Fibroblast of lung (primary cell): ENCODE measurements around the gene VCPKMT. TPM values are rescaled to one million over a fixed set of nuclear protein-coding genes. Genes with fewer than 3 reads are reported as not detected.
A peak's percentile ranks its signal among the peaks of the same experiment; 100 is the strongest.

Experiments used
- DNase-seq, 2 donors: peaks; one replicate each; pipeline versions ENCODE4 v3.0.0 to v3.0.0-alpha.2; 2010; ENCODE audit warnings: low read depth in 2 of 2
- H2AFZ ChIP-seq: 2 replicates; pipeline ENCODE4 v1.5.1; 2012; ENCODE audit warnings: low read length, control low read depth, inconsistent platforms
- H3K27ac ChIP-seq: 2 replicates; pipeline ENCODE4 v1.5.1; 2011; ENCODE audit warnings: low read length, control low read depth; ENCODE audit not compliant: insufficient read depth
- H3K27me3 ChIP-seq: 2 replicates; pipeline ENCODE4 v1.5.1; 2011; ENCODE audit warnings: mild to moderate bottlenecking, low read length; ENCODE audit not compliant: control insufficient read depth, insufficient read depth
- H3K36me3 ChIP-seq: 2 replicates; pipeline ENCODE4 v1.5.1; 2011; ENCODE audit warnings: low read length; ENCODE audit not compliant: control insufficient read depth, insufficient read depth
- H3K4me1 ChIP-seq: 2 replicates; pipeline ENCODE4 v1.5.1; 2011; ENCODE audit warnings: low read length; ENCODE audit not compliant: control insufficient read depth, insufficient read depth; ENCODE audit errors: extremely low read depth
- H3K4me2 ChIP-seq: 2 replicates; pipeline ENCODE4 v1.5.1; 2011; ENCODE audit warnings: low read length, control low read depth; ENCODE audit not compliant: insufficient read depth; ENCODE audit errors: extremely low read depth
- H3K4me3 ChIP-seq, 4 experiments: fragments of 200-600 bp in 1 of 4; sonication (generic) in 1 of 4; replicated peaks in 1 of 4; 2 replicates each; pipeline ENCODE4 v1.5.1; 2011 to 2016; ENCODE audit warnings: low read length in 4 of 4, low read depth in 3 of 4, mild to moderate bottlenecking in 3 of 4, control low read depth in 2 of 4, inconsistent platforms in 1 of 4, mixed read lengths in 1 of 4; ENCODE audit not compliant: insufficient read depth in 1 of 4; ENCODE audit errors: control extremely low read depth in 1 of 4
- H3K79me2 ChIP-seq: 2 replicates; pipeline ENCODE4 v1.5.1; 2012; ENCODE audit warnings: mild to moderate bottlenecking, low read length, inconsistent platforms; ENCODE audit not compliant: control insufficient read depth, insufficient read depth
- H3K9ac ChIP-seq: 2 replicates; pipeline ENCODE4 v1.5.1; 2011; ENCODE audit warnings: mild to moderate bottlenecking, low read length, control low read depth; ENCODE audit not compliant: insufficient read depth
- H3K9me3 ChIP-seq: 2 replicates; pipeline ENCODE4 v1.5.1; 2012; ENCODE audit warnings: low read depth, low read length; ENCODE audit not compliant: control insufficient read depth, insufficient read depth
- H4K20me1 ChIP-seq: 2 replicates; pipeline ENCODE4 v1.5.1; 2011; ENCODE audit warnings: low read length; ENCODE audit not compliant: control insufficient read depth, insufficient read depth; ENCODE audit errors: extremely low read depth
- CTCF ChIP-seq, 2 donors: IDR thresholded peaks in 1 of 2; conservative IDR thresholded peaks in 1 of 2; 1 replicate in 1 of 2; 2 replicates in 1 of 2; pipeline ENCODE4 v1.5.1; 2011 to 2012; ENCODE audit warnings: low read length in 2 of 2, control low read depth in 1 of 2, inconsistent platforms in 1 of 2, low read depth in 1 of 2, mild to moderate bottlenecking in 1 of 2
- EZH2 ChIP-seq: IDR thresholded peaks from 2 replicates; pipeline ENCODE4 v1.5.1; 2012; ENCODE audit warnings: low read length, control low read depth, mild to moderate bottlenecking; ENCODE audit errors: missing control alignments
- polyA plus RNA-seq, 2 donors: library from polyadenylated mRNA; depleted of rRNA in 1 of 2; stranded (reverse) in 1 of 2; unstranded in 1 of 2; fragments of >200 nt; gene quantifications; 2 replicates each; pipeline ENCODE4 v1.2.1, GENCODE V29; 2011 to 2012; ENCODE audit warnings: missing spikeins in 1 of 2
- total RNA-seq: library from RNA; depleted of rRNA; stranded (reverse); fragments of >200 nt; gene quantifications from 2 replicates; pipeline ENCODE4 v1.2.1, GENCODE V29; 2014

Gene VCPKMT
- total and polyA plus RNA-seq, 2 donors (not counting 1 experiment from before 2014, with no cell fraction given) = 3.6 to 5.3 TPM

- H3K79me2 ChIP-seq = no peaks in the 10 kb centered on the region
- H3K4me1 ChIP-seq = peaks cover 18% of the 10 kb centered on the region
- DNase-seq = no peak
- H3K9me3 ChIP-seq = no peaks in the 10 kb centered on the region
- no peak for TF ChIP-seq CTCF (conservative IDR thresholded peaks at IDR 0.05 in 1 of 2, IDR thresholded peaks at IDR 0.05 in 1 of 2; ENCODE audit: low read depth in 1 of 2, low read length in 2 of 2)
- TF ChIP-seq EZH2 = no peak
- no peak overlapping the region for H3K4me3 ChIP-seq
- no peak overlapping the region for H3K4me2 ChIP-seq
- no peak overlapping the region for H3K9ac ChIP-seq
- no peaks in the 10 kb centered on the region for H3K36me3 ChIP-seq
- no peaks in the 10 kb centered on the region for H4K20me1 ChIP-seq
- H3K27ac ChIP-seq = no peak overlapping the region
- no peak overlapping the region for H2AFZ ChIP-seq
- H3K27me3 ChIP-seq = no peaks in the 10 kb centered on the region
Measured at GRCh38 chr14:50065583-50065982, 50.8 kb downstream of the VCPKMT start.

- Histone ChIP-seq H3K9me3 (no peaks in the 10 kb centered on the region), H3K79me2 (no peaks in the 10 kb centered on the region), H3K4me1 (peaks cover 24% of the 10 kb centered on the region), H3K9ac (no peak overlapping the region), H4K20me1 (no peaks in the 10 kb centered on the region), H3K27ac (no peak overlapping the region), H3K4me2 (no peak overlapping the region), H2AFZ (no peak overlapping the region), H3K27me3 (no peaks in the 10 kb centered on the region), H3K36me3 (no peaks in the 10 kb centered on the region), H3K4me3 (no peak overlapping the region)
- TF ChIP-seq CTCF (conservative IDR thresholded peaks at IDR 0.05 in 1 of 2, IDR thresholded peaks at IDR 0.05 in 1 of 2; ENCODE audit: low read depth in 1 of 2, low read length in 2 of 2) (no peak), EZH2 (no peak)
- DNase-seq = peak; percentile 26 to 52
Measured at GRCh38 chr14:50064993-50065392, 51.4 kb downstream of the VCPKMT start.

GRCh38 chr14:50063876-50064420, 52.4 kb downstream of the VCPKMT start:
- Histone ChIP-seq H3K4me3 (no peak overlapping the region), H3K9ac (no peak overlapping the region), H3K36me3 (no peaks in the 10 kb centered on the region), H4K20me1 (no peaks in the 10 kb centered on the region), H3K9me3 (no peaks in the 10 kb centered on the region), H3K27me3 (no peaks in the 10 kb centered on the region), H3K79me2 (no peaks in the 10 kb centered on the region), H3K27ac (no peak overlapping the region), H3K4me2 (no peak overlapping the region), H3K4me1 (peaks cover 24% of the 10 kb centered on the region), H2AFZ (no peak overlapping the region)
- TF ChIP-seq CTCF (conservative IDR thresholded peaks at IDR 0.05 in 1 of 2, IDR thresholded peaks at IDR 0.05 in 1 of 2; ENCODE audit: low read depth in 1 of 2, low read length in 2 of 2) (no peak), EZH2 (no peak)
- no peak for DNase-seq
